H1 (cell line): ENCODE results near the gene CDK5RAP2. TPM values are rescaled to one million over a fixed set of nuclear protein-coding genes. Genes with fewer than 3 reads are reported as not detected.

Experiments
- CTCF ChIA-PET: fragments of 300-600 bp; sonication (Branson Sonifier 250); formaldehyde crosslinking; loops from one replicate; lab custom pipeline; 2021; ENCODE audit not compliant: partially characterized antibody; lab: Charles Lee
- POLR2A ChIA-PET: fragments of 300-600 bp; sonication (Branson Sonifier 250); formaldehyde crosslinking; loops from one replicate; lab custom pipeline; 2021; ENCODE audit warnings: inconsistent platforms; ENCODE audit not compliant: partially characterized antibody; lab: Charles Lee
- DNase-seq, 2 experiments: peaks; one replicate each; pipeline versions ENCODE4 v3.0.0 to v3.0.0-alpha.2; 2010 to 2022; ENCODE audit warnings: low spot score in 2 of 2, low read depth in 1 of 2, mixed read lengths in 1 of 2
- FAIRE-seq: peaks from 2 replicates; lab custom pipeline; 2011; peaks lifted over from hg19 to GRCh38; lab: Jason Lieb, UNC
- H2AFZ ChIP-seq: 2 replicates; pipeline ENCODE4 v1.8.1; 2012; ENCODE audit warnings: low read length, inconsistent platforms
- H2AK5ac ChIP-seq: 2 replicates; pipeline ENCODE4 v1.6.1; 2013; ENCODE audit warnings: low read depth, low read length
- H2BK120ac ChIP-seq: replicated peaks from 2 replicates; pipeline ENCODE3; 2013; ENCODE audit warnings: low read depth, low read length, inconsistent platforms
- H2BK12ac ChIP-seq: 2 replicates; pipeline ENCODE4 v1.6.1; 2013; ENCODE audit warnings: low read depth, low read length
- H2BK15ac ChIP-seq: 2 replicates; pipeline ENCODE4 v1.6.1; 2013; ENCODE audit warnings: low read length
- H2BK20ac ChIP-seq: 2 replicates; pipeline ENCODE4 v1.6.1; 2013; ENCODE audit warnings: low read length
- H2BK5ac ChIP-seq: 2 replicates; pipeline ENCODE4 v1.6.1; 2013; ENCODE audit warnings: low read depth, low read length
- H3K14ac ChIP-seq: 2 replicates; pipeline ENCODE4 v1.6.1; 2013; ENCODE audit warnings: inconsistent platforms; ENCODE audit not compliant: insufficient read length
- H3K18ac ChIP-seq: 2 replicates; pipeline ENCODE4 v1.6.1; 2013; ENCODE audit warnings: low read length; ENCODE audit errors: extremely low read depth
- H3K23ac ChIP-seq: 2 replicates; pipeline ENCODE4 v1.6.1; 2013; ENCODE audit warnings: inconsistent platforms; ENCODE audit not compliant: insufficient read length
- H3K23me2 ChIP-seq: 2 replicates; pipeline ENCODE4 v1.6.1; 2013; ENCODE audit warnings: low read depth, low read length
- H3K27ac ChIP-seq: 2 replicates; pipeline ENCODE4 v1.6.1; 2011; ENCODE audit warnings: low read depth, low read length, inconsistent platforms
- H3K27me3 ChIP-seq, 4 experiments: replicated peaks in 1 of 4; 1 replicate in 1 of 4; 2 replicates in 3 of 4; pipeline versions ENCODE4 v1.6.1 to v1.8.1; 2011 to 2013; ENCODE audit warnings: low read length in 3 of 4, mild to moderate bottlenecking in 3 of 4, inconsistent platforms in 2 of 4, mixed read lengths in 2 of 4, moderate library complexity in 1 of 4; ENCODE audit not compliant: control insufficient read depth in 3 of 4, insufficient read depth in 3 of 4; ENCODE audit errors: extremely low read depth in 1 of 4
- H3K36me3 ChIP-seq, 4 experiments: 2 replicates each; pipeline versions ENCODE4 v1.6.1 to v1.8.1; 2011 to 2013; ENCODE audit warnings: mild to moderate bottlenecking in 4 of 4, low read length in 3 of 4, moderate library complexity in 2 of 4, control low read depth in 1 of 4, inconsistent platforms in 1 of 4; ENCODE audit not compliant: insufficient read depth in 4 of 4, control insufficient read depth in 2 of 4
- H3K4ac ChIP-seq: replicated peaks from 2 replicates; pipeline ENCODE3; 2013; ENCODE audit warnings: low read length, low read depth, mixed read lengths, inconsistent platforms; ENCODE audit not compliant: insufficient read length
- H3K4me1 ChIP-seq, 4 experiments: replicated peaks in 1 of 4; 1 replicate in 1 of 4; 2 replicates in 3 of 4; pipeline versions ENCODE4 v1.6.1 to v1.8.1; 2011 to 2013; ENCODE audit warnings: low read length in 3 of 4, inconsistent platforms in 2 of 4, mixed read lengths in 1 of 4; ENCODE audit not compliant: insufficient read depth in 4 of 4, control insufficient read depth in 3 of 4
- H3K4me2 ChIP-seq, 2 experiments: 2 replicates each; pipeline versions ENCODE4 v1.6.1 to v1.8.1; 2011 to 2013; ENCODE audit warnings: low read depth in 2 of 2, low read length in 2 of 2, control low read depth in 1 of 2, inconsistent platforms in 1 of 2, mild to moderate bottlenecking in 1 of 2; ENCODE audit not compliant: insufficient read depth in 1 of 2
- H3K4me3 ChIP-seq, 4 experiments: fragments of 200-600, 300-600 bp in 1 of 4; sonication (generic), shearing (Covaris generic), sonication (Bioruptor Twin) in 1 of 4; 2 replicates each; pipeline versions ENCODE4 v1.5.1 to v1.8.1; 2011 to 2016; ENCODE audit warnings: low read length in 4 of 4, low read depth in 3 of 4, control low read depth in 2 of 4, inconsistent platforms in 2 of 4, mild to moderate bottlenecking in 2 of 4, mixed read lengths in 1 of 4, moderate library complexity in 1 of 4; ENCODE audit not compliant: insufficient read depth in 2 of 4; ENCODE audit errors: extremely low read depth in 1 of 4
- H3K56ac ChIP-seq: replicated peaks from 2 replicates; pipeline ENCODE3; 2013; ENCODE audit warnings: low read depth, mild to moderate bottlenecking, mixed read lengths, low read length, inconsistent platforms; ENCODE audit not compliant: insufficient read length
- H3K79me1 ChIP-seq: 2 replicates; pipeline ENCODE4 v1.6.1; 2013; ENCODE audit warnings: low read depth, low read length, control low read depth
- H3K79me2 ChIP-seq, 2 experiments: 2 replicates each; pipeline versions ENCODE4 v1.6.1 to v1.8.1; 2012 to 2013; ENCODE audit warnings: low read length in 2 of 2, mild to moderate bottlenecking in 2 of 2, inconsistent platforms in 1 of 2; ENCODE audit not compliant: insufficient read depth in 2 of 2, control insufficient read depth in 1 of 2
- H3K9ac ChIP-seq, 4 experiments: replicated peaks in 1 of 4; 1 replicate in 1 of 4; 2 replicates in 3 of 4; pipeline versions ENCODE4 v1.6.1 to v1.8.1; 2011 to 2013; ENCODE audit warnings: low read depth in 3 of 4, low read length in 3 of 4, control low read depth in 2 of 4, mild to moderate bottlenecking in 2 of 4, moderate library complexity in 2 of 4, inconsistent platforms in 1 of 4; ENCODE audit errors: extremely low read depth in 1 of 4
- H3K9me3 ChIP-seq, 2 experiments: 2 replicates each; pipeline versions ENCODE4 v1.6.1 to v1.8.1; 2012 to 2013; ENCODE audit warnings: mild to moderate bottlenecking in 2 of 2, moderate library complexity in 2 of 2, control low read depth in 1 of 2, inconsistent platforms in 1 of 2, low read depth in 1 of 2, low read length in 1 of 2, mixed read lengths in 1 of 2; ENCODE audit not compliant: insufficient read depth in 2 of 2
- H4K20me1 ChIP-seq, 2 experiments: replicated peaks in 1 of 2; 2 replicates each; pipeline versions ENCODE3 to v1.8.1; 2011 to 2013; ENCODE audit warnings: inconsistent platforms in 2 of 2, low read length in 2 of 2, mild to moderate bottlenecking in 1 of 2; ENCODE audit not compliant: insufficient read depth in 2 of 2, control insufficient read depth in 1 of 2
- H4K5ac ChIP-seq: 2 replicates; pipeline ENCODE4 v1.6.1; 2013; ENCODE audit warnings: low read length, low read depth, mixed read lengths, inconsistent platforms; ENCODE audit not compliant: insufficient read length
- H4K8ac ChIP-seq: 2 replicates; pipeline ENCODE4 v1.8.0; 2013; ENCODE audit warnings: mild to moderate bottlenecking, moderate library complexity, low read length, inconsistent platforms; ENCODE audit not compliant: insufficient read depth; ENCODE audit errors: extremely low read depth
- H4K91ac ChIP-seq: replicated peaks from 2 replicates; pipeline ENCODE3; 2013; ENCODE audit warnings: low read length, mixed read lengths, inconsistent platforms; ENCODE audit not compliant: insufficient read length
- GABPA ChIP-seq: IDR thresholded peaks from 2 replicates; pipeline ENCODE4 v1.6.1; 2011; ENCODE audit warnings: mild to moderate bottlenecking, low read length, moderate library complexity, borderline replicate concordance; ENCODE audit not compliant: insufficient read depth
- GTF2F1 ChIP-seq: IDR thresholded peaks from 2 replicates; pipeline ENCODE4 v1.6.1; 2012; ENCODE audit warnings: low read depth, low read length, improper control_type of control experiment, borderline replicate concordance
- MAX ChIP-seq: IDR thresholded peaks from 2 replicates; pipeline ENCODE4 v1.6.1; 2012; ENCODE audit warnings: inconsistent platforms
- NANOG ChIP-seq: IDR thresholded peaks from 2 replicates; pipeline ENCODE4 v1.6.1; 2011; ENCODE audit warnings: low read length, low read depth, mild to moderate bottlenecking, inconsistent platforms; ENCODE audit not compliant: insufficient read depth, poor library complexity, severe bottlenecking
- POLR2A ChIP-seq, 2 experiments: IDR thresholded peaks; 1 replicate in 1 of 2; 2 replicates in 1 of 2; pipeline ENCODE4 v1.6.1; 2011; ENCODE audit warnings: low read depth in 2 of 2, low read length in 2 of 2, mild to moderate bottlenecking in 2 of 2; ENCODE audit errors: control extremely low read depth in 1 of 2
- RXRA ChIP-seq: IDR thresholded peaks from 2 replicates; pipeline ENCODE4 v1.6.1; 2011; ENCODE audit warnings: low read depth, mild to moderate bottlenecking, low read length, moderate library complexity; ENCODE audit not compliant: insufficient read depth
- SIX5 ChIP-seq: IDR thresholded peaks from 2 replicates; pipeline ENCODE4 v1.6.1; 2011; ENCODE audit warnings: mild to moderate bottlenecking, low read depth, low read length
- SP2 ChIP-seq: IDR thresholded peaks from 2 replicates; pipeline ENCODE4 v1.6.1; 2012; ENCODE audit warnings: mild to moderate bottlenecking, low read length, inconsistent platforms
- WGBS, 2 experiments: shearing (Covaris generic) in 1 of 2; methylation state at CpG; one replicate each; pipeline versions ENCODE4 v1.1.6 to v1.1.7; 2013 to 2015; ENCODE audit warnings: low lambda C conversion rate in 2 of 2, mixed read lengths in 2 of 2, inconsistent platforms in 1 of 2, low coverage in 1 of 2, missing lambda C conversion rate in 1 of 2; ENCODE audit not compliant: insufficient replicate concordance in 2 of 2, insufficient coverage in 1 of 2, insufficient read length in 1 of 2; ENCODE audit errors: extremely low coverage in 1 of 2, missing lambda C conversion rate in 1 of 2; 5-methylcytosine and 5-hydroxymethylcytosine counted together
- polyA plus RNA-seq, 7 experiments: library from polyadenylated mRNA; depleted of rRNA in 3 of 7; stranded (reverse) in 5 of 7; unstranded in 2 of 7; fragments of >200 nt in 5 of 7; fragments of 200-250 nt in 2 of 7; gene quantifications; 1 replicate in 5 of 7; 2 replicates in 1 of 7; 4 replicates in 1 of 7; pipeline versions ENCODE4 v1.2.1 to v1.2.3, GENCODE V29; 2011 to 2013; ENCODE audit warnings: missing spikeins in 2 of 7, mixed read lengths in 2 of 7
- total RNA-seq: library from RNA; stranded (reverse); fragmentation: NEBNext Ultra II Directional; extraction: Animal tissue kit (Norgen Biotek cat#: 25700); gene quantifications from 2 replicates; pipeline ENCODE4 v1.2.1, GENCODE V29; 2021

Gene CDK5RAP2
- total and polyA plus RNA-seq, 2 of the 8 experiments (the other 6 are each of a cell fraction or from before 2014, with no cell fraction given), result 19.8 to 49.4 TPM

GRCh38 chr9:120423812-120424211 is 156.2 kb downstream of the CDK5RAP2 start:
- Histone ChIP-seq H2BK120ac (no peak overlapping the region), H2BK15ac (no peak overlapping the region), H2AK5ac (no peak overlapping the region), H2BK5ac (no peak overlapping the region), H2BK20ac (no peak overlapping the region), H3K4me3 (no peak overlapping the region), H3K9me3 (no peaks in the 10 kb centered on the region), H4K91ac (no peak overlapping the region), H3K56ac (no peak overlapping the region), H3K23ac (no peak overlapping the region), H3K14ac (no peak overlapping the region), H4K8ac (no peak overlapping the region), H3K9ac (no peak overlapping the region), H3K79me2 (no peaks in the 10 kb centered on the region), H3K36me3 (peaks cover 2 to 18% (median 3%) of the 10 kb centered on the region in 4 experiments; a peak in 4 of 8 replicates), H3K79me1 (no peaks in the 10 kb centered on the region), H3K18ac (no peak overlapping the region), H3K4me1 (peaks cover 0 to 7% (median 0%) of the 10 kb centered on the region in 4 experiments; a peak in 2 of 7 replicates), H3K27ac (no peak overlapping the region), H3K4me2 (no peak overlapping the region), H3K23me2 (no peaks in the 10 kb centered on the region), H3K4ac (no peak overlapping the region), H2AFZ (no peak overlapping the region), H2BK12ac (no peak overlapping the region), H3K27me3 (no peaks in the 10 kb centered on the region), H4K20me1 (no peaks in the 10 kb centered on the region), H4K5ac (no peak overlapping the region)
- WGBS, 2 experiments, result 96% methylated on average over 3 of the region's 3 CpGs; no CpG with 5 or more reads in 1 of the 2 experiments
- ChIA-PET POLR2A (no interaction called here), CTCF (interaction anchor here (0.6 to 9.7 kb wide), 7 partner anchors 9 to 109 kb away, joined by 3 to 70 read pairs (median 3); no protein-coding TSS in a partner anchor)
- no peak for FAIRE-seq
- TF ChIP-seq RXRA, result no peak
- no peak for TF ChIP-seq GTF2F1
- TF ChIP-seq SP2, result no peak
- no peak for TF ChIP-seq NANOG
- TF ChIP-seq POLR2A (IDR thresholded peaks at IDR 0.05; ENCODE audit: control extremely low read depth in 1 of 2, low read depth in 2 of 2, low read length in 2 of 2), result no peak
- TF ChIP-seq GABPA, result no peak
- no peak for TF ChIP-seq MAX
- TF ChIP-seq SIX5, result no peak
- no peak for DNase-seq
